Central memory CD4-positive, alpha-beta T cell (primary cell): ENCODE data around the gene HHAT.

ENCODE experiments used
- DNase-seq: peaks from one replicate; pipeline ENCODE4 v3.0.0; 2022

HHAT gene

DNA sequence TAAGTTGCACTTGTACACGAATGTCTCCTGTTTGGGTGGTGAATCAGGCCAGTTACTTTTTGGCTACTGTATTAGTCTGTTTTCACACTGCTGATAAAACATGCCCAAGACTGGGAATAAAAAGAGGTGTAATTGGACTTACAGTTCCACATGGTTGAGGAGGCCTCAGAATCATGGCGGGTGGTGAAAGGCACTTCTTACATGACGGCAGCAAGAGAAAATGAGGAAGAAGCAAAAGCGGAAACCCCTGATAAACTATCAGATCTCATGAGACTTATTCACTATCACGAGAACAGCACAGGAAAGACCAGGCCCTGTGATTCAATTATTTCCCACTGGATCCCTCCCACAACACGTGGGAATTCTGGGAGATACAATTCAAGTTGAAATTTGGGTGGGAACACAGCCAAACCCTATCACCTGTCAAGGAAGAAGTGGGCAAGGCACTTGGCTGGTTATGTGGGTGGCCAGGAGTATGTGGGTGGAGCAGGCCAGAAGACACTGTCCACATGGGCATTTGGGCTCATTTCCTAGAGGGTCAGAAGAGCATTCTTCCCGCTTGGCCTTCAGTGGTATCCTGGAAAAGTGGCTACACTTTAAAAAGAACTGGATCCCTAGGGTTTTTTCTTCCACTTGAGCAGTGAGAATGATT lies 228.8 kb downstream of the HHAT start:
- no peak for DNase-seq

DNA sequence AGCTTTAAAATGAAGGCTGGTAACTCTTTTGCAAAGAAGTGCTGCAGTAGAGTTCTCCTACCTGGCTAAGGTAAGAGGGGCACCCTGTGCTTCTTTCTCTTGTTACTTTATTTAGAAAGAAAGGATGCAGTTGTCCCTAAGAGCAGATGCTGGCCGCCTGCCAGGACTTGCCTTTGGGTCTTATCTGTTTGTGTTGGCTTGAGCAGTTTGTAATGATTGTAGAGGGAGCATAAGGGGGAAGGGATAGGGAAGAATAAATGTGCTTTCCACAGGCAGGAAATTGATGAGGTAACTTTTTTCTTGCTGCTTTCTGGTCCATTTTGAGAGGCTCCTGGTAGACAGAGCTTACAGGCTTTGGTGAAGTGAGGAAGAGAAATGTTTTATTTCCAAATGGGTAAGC lies 229.6 kb downstream of the HHAT start:
- DNase-seq: no peak

DNA sequence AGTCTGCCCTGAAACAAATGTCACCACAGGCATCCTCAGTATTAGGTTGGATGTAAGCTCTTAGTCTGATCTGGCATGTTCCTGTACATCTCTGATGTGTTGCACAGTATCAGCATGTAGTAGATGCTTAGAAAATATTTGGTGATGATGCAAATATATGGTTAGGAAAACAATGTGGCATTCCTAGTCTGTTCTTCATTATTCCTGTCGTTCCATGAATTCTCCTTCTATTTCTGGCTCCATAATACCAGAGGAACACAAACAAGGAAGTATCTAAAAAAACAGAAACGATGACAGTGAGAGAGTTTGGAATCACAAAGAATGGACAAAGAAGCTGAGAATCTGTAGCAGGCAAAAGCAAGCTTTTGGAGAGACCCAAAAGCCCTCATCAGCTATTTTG lies 236.6 kb downstream of the HHAT start:
- no peak for DNase-seq

DNA sequence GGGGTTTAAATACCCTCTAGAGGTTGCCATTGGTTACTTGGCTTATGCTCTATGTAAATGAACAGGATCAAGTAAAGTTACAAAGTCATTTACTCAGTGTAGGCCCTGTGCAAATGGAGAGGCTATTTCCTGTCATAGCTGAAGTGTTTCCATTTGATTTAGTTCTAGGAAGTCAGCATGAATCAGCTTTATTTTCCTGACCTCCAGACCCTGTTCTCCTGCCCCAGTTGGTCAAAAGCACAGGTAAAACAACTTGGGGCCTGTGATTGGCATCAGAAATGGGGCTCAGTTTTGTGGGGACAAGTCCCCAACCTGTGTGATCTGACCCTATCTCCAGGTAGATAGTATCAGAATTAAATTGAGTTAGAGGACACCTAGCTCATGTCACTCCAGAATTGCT lies 239.9 kb downstream of the HHAT start:
- DNase-seq: no peak

DNA sequence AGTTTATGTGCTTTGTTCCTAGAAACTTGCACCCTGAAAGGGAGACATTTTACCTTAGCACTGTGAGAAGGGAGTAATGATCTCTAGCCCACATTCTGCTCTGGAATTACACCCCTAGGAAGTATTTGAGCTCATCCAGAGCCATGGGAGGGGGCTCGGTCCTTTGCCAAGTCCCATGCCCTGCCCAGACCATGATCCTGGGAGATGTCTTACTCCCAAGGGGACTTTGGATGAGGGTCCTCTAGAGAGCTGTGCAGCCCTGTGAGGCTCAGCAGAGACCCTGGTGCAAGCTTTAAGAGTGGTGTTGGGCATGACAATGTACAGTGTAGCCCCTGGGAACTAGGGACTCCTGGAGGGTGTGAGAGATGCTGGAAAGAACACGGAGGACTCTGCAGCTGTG lies 241.4 kb downstream of the HHAT start:
- no peak for DNase-seq

DNA sequence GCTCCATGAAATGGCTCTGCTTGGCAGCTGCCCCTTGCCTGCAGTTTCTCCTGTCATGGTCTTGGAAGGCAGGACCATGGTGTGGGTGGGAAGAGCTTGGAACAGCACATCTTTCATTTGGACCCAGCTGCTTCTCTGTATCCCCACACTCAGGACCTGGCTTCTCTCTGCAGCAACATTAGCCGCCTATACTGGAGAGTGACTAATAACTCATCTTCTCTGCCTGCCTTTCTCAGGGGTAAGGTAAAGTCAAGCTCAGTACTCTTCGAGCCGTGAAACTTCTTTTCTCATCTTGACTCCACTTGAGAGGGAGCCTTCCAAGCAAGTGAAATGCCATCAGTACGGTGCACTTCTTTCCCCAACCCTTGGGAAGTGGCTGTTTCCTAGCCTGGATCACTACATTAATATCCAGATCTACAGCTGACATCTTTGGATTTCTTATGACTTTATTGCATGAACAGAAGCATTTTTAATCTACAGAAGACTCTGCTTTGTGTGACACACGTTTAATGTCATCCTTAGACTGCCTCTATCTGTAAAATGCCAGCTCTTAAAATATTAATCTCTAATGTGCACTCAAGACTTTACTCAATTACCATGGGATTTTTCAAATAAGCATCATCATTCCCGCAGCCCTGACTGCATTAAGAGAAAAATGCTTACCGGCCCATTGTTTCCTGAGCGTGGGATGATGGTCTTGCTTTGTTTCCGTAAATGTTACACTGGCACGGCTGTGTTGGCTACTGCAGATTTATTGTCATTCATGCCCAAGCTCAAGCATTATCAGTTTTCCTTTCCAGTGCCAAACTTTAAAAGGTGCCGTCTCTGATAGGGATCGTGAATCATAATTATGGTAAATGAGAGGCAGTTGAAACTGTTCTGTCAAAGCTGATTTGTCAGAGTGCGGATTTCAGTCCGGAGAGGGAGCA lies 242.9 kb downstream of the HHAT start:
- DNase-seq: no peak

DNA sequence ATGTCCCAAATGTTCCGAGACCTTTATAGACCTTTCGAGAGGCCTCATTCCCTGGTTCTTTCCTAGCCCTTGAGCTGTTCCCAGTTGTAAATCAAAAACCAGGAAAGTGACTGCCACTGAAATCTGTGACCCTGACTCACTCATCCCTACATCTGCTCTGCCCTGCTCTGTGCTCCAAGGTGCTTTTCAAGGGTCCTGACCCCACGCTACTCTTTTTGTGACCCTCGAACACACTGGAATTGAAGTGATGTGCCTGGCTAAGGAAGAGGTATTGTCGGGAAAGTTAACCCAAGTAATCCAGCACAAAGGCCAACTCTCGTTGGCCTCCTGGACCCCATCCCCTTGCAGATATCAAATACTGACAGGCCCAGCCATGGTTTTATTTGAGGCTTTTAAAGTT lies 244.4 kb downstream of the HHAT start:
- DNase-seq: no peak

DNA sequence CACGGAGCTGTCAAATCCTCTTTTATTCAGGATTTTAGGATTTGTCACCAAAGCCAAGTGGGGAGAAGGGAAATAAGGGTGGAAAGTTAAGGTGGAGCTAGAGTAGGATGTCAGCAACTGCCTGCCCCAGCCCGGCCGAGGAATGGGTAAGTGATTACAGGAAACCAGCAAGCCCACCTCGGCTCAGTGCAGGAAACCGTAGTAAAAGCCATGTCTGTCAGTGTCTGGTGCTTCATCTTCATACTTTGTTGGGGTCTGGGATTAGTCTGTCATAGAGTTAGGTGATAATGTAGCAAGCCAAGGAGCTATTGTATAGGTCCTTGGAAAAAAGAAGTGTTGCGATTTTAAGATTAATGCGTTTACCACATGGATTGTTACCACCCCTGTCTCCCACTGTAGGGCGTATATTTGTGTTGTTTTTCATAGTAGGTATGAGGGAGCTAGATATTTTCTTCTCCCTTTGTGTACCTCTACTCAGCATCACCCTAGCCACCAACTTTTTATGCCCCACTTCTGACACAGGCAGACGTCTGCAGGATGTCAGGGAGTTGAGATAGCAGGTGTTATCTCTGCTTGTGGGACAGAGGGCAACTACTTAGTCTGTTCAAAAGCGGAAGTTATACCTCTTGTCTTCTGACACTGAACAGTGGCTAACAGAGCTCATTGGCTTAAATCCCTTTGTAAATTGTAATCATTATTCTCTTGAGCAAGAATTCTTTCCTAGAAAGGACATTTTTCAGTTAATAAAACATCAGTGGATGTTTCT lies 253.7 kb downstream of the HHAT start:
- no peak for DNase-seq

DNA sequence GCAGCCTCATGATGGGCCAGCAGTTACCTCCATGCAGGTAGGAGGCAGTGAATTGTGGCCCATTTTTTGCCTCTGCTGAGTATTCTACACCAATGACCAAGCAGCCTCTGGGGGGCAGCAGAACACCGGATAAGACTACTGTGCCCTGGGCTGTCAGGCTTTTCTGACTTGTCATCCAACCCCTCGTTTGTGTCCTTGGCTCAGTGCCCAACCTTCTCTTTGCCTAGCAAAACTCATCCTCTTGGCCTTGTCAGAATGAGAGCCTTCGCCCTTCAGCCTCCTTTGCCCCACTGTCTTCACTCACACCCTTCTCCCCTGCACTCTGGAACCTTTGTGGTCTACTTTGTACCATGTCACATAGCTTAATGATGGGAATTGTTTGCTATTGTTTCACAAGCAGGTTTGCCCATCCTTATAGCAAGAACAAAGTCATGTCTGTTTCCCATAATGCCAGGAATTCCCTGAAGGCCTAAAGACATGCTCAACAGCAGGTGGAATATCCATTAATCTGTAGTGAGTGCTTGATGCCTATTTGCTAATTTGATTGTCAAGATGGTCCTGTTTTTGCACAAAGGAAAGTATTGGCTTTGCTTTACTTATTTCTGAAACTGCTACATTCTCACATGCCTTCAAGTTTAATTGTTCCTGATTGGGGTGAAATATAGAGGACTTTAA lies 255.9 kb downstream of the HHAT start:
- peak; percentile 13 for DNase-seq

DNA sequence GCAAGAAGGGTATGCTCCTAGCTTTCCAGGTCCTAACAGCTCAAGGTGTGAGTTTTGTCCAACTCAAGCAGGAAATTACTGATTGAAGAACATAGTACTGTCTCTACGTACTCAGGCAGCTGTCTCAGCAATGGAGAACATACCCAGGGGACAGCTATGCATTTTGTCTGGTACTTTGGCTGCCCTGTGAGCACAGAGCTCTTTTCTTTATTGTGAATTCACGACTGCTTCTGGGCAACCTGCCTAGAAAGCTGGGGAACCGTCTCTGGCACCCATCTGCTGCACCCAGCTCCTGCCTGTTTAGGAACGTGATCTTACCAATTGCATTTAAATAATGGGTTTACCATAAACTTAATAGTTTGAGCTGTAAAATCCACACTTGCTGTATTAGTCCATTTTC lies 258.1 kb downstream of the HHAT start:
- no peak for DNase-seq

DNA sequence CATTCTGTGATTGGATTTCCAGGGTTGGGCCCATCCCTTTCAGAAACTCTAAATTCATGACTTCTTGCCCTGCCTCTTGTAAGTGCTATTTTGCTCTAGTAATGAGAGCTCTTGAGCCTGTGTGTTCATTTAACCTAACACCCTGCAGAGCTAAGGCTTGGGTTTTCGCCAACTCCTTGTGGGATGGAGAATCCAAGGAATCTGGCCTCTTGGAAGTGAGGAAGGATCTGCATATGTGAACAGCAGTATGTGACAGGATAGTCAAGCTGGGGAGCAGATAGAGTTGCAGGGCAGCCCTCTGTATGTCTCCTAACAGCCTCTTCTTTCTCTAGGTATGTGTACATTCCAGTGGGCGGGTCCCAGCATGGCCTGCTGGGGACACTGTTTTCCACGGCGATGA lies 258.9 kb downstream of the HHAT start:
- no peak for DNase-seq

DNA sequence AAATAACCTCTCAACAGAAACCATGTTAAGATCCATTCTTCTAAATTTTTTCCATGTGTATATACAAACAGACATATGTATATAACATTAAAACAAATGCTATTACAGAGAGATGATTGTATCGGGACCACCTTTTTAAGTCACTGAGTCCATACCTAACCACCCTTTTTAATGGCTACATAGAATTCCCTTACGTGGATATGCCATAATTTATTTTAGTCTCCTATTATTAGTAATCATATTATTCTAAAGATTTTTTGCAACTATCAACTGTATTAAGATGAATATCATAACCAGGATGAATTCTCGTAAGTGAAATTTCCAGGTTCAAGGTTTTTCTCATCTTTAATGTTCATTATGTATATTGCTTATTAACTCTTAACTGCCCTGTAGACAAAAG lies 259.7 kb downstream of the HHAT start:
- DNase-seq: no peak

DNA sequence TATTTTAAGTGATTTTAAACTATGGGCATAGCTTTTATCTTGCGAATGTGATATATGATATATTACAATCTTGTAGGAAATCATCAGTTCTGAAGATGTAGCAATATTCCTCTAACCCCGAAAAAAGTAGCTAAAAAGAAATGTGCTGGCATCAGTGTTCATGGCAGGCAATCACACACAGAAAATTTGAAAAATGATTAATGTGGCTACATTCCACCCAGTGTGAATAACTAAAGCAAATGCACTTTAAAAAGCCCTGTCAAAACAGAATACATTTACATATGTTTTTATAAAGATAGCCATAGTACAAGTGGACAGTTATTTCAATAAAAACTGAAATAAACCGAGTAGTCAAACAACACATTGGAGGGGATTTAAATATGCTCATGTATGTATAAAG lies 260.2 kb downstream of the HHAT start:
- DNase-seq: no peak

DNA sequence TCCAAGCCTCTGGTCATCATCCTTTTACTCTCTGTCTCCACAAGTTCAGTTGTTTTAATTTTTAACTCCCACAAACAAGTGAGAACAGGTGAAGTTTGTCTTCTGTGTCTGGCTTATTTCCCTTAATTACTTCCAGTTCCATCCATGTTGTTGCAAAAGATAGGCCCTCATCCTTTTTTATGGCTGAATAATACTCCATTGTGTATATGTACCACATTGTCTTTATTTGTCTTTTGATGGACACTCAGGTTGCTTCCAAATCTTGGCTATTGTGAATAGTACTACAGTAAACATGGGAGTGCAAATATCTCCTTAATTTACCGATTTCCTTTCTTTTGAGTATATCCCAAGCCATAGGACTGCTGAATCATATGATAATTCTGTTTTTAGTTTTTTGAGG lies 262.5 kb downstream of the HHAT start:
- DNase-seq: no peak

DNA sequence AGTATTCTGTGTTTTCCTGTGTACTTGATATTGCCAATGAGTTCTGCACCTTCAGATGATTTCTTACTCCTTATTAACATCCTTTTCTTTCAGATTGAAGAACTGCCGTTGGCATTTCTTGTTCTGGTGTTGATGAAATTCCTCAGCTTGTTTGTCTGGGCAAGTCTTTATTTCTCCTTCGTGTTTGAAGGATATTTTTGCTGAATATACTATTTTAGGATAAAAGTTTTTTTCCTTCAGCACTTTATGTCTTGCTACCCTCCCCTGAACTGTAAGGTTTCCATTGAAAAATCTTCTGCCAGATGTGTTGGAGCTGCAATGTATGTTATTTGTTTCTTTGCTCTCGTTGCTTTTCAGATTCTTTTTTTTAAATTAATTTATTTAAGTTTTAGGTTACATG lies 265.9 kb downstream of the HHAT start:
- DNase-seq: no peak

DNA sequence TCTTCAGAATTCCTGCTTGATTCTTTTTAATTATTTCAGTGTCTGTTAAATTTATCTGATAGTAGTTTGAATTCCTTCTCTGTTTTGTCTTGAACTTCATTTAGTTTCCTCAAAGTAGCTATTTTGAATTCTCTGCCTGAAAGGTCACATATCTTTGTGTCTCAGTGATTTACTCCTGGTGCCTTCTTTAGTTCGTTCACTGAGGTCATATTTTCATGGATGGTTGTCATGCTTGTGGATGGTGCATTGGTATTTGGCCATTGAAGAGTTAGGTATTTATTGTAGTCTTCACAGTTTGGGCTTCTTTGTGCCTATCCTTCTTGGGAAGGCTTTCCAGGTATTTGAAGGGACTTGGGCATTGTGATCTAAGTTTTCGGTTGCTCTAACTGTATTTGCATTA lies 267.9 kb downstream of the HHAT start:
- no peak for DNase-seq

DNA sequence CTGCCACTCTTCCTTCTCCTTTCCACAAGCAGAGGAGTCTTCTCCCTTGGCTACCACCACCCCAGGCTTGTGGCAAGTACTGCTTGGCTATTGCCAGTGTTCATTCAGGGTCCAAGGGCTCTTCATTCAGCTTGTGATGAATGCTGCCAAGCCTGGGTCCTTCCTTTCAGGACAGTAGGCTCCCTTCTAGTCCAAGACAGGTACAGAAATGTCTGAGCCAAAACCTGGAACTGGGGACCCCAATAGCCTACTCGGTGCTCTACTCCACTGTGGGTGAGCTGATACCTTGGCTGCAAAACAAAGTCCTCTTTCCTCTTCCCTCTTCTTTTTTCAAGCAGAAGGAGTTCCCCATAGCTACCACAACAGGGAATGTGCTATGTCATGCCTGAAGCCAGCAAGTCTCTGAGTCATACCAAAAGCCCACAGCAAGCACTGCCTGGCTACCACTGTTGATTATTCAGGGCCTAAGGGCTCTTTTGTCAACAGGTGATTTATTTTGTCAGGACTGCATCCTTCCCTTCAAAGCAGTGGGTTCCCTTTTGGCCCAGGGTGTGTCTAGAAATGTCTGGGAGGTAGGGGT lies 268.9 kb downstream of the HHAT start:
- DNase-seq: no peak

DNA sequence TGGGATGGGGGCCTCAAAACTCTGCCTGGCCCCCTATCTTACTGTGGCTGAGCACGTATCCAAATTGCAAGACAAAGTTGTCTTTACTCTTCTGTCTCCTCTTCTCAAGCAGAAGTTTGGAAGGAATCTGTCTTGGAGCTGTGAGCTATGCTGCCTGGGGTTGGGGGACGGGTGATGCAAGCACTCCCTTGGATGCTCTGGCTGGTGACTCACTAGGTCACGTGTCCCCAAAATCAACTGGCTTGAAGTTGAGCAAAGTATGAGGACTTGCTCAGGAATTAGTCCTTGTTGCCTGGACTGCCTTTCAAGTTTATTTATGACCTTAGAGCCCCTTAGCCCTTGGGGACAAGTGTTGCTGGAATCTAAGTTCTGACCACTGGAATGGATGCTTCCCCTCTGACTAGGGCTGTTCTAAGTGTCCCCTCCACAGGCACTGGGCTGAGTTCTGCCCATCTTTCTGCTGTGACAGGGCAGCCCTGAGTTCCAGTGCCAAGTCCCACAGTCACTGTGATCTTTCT lies 269.5 kb downstream of the HHAT start:
- no peak for DNase-seq

DNA sequence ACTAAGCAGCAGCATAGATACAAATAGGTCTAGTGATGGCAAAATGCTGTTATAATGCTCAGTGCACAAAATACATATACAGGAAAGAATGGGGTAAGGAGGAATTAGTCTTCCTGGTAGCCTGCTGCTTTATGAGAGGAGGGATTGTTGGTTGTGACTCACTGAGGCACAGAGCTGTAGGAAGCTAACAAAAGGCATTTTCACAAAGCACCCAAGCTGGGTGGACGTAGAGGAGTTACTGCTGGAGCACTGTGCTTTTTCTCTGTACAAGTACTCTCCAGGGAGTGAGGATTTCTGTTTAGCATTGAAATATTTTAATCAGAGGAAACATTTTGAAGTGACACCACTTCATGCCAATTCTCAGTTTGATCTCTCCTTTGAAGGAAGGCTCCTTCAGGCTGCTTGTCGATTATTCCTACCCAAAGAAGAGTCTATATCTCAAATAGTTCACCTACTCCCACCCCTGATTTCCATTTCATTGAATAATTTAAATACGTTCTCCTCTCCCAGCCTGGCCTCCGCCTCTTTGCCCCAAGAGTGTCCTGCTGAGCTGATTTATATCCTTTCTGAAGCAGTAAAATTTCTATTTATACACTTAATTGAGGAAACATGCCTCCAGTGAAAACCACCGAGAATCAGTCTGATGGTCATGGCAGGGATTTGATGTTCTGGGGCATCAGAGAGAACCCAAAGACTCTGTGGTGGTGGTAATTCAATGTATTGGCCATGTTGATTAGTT lies 271.9 kb downstream of the HHAT start:
- DNase-seq: no peak

DNA sequence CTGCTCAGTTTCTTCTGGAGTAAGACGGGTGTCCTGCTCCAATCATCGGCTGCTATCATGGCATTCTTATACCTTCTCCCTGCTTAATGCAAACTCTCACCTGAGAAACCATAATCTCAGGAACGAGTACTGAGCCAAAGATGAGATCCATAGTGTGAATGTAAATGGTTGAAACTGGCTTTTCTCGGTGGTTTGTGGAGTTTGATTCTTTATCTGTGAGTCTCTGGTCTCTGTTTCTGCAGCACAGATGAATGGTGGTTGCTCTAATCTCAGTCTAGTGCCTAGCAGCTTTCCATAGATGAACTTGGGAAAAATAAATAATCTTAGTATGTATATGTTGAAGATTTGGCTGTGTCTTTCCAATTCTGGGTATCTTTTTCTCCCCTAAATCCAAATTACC lies 274.4 kb downstream of the HHAT start:
- no peak for DNase-seq

DNA sequence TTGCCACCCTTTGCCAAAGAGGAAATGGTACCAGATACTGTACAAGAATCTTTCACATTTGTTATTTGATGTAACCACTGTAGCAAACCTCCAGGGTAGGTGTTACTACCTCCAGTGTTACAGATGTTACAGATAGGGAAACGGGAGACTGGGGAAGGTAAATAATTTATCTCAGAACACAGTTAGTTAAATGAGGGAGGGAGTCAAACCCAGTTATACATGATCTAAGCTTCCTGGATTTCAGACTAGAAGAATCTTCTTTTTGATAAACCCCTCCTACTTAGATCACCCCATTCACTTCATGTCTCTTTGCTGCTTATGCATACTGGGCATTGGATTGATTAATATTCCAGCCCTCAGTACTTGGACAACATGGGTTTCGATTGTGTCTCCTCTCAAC lies 276.4 kb downstream of the HHAT start:
- no peak for DNase-seq

DNA sequence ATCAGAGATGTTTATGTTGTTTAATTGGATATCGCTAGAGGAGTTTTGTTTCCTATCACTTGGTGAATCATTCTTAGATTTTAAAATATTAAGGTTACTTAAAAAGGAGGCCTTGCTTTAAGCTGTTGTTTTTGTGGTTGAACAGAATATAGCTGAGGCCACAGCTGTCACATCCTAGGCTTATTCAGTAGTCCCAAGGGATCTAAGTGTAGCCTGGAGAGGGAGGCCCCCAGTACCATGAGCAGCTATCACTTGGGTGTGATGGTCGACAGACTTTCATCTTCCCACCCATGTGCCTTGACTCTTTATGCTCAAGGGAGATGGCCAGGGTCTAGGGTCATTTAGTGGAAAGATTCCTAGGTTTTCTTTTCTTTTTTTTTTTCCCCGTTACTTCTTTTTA lies 278.7 kb downstream of the HHAT start:
- DNase-seq: no peak
